VCaP (cell line): ENCODE measurements around the gene ATF3.

ENCODE experiments used
- H3K27ac ChIP-seq: fragments of 450-650 bp; 2 replicates; pipeline ENCODE4 v1.5.1; 2017
- CTCF ChIP-seq: fragments of 450-650 bp; conservative IDR thresholded peaks from 2 replicates; pipeline ENCODE4 v1.5.1; 2017; ENCODE audit warnings: mild to moderate bottlenecking, moderate library complexity

Gene ATF3

GRCh38 chr1:212608392-212608958 lies at the start of gene ATF3:
TSS of gene ATF3 (plus strand) at chr1:212608761. CDS start at chr1:212615022, 6,261 bp downstream.
- no peak for TF ChIP-seq CTCF

DNA sequence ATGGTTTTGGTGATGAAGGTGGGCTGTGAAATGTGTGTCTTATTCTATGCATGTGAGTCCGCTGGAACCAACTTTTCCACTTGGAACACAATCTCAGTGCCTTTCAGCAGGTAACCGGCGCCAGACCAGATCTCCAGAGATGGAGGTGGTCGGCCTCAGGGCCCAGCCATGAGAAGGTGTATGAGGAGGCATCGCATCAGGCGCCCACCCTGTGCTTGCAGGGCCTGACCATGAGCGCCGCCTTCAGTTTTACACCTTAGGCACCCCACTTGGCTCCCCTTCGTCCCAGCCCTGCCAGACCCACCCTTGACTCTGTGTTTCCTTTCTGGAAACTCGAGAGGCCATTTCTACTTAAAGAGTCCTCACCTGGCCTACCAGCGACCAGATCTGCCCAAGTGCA lies 48.6 kb upstream of the ATF3 start:
- no peak overlapping the region for H3K27ac ChIP-seq

More at GRCh38 chr1:212608392-212608958, at the start of gene ATF3:
- peak within 1 kb of the TSS; percentile 76 for H3K27ac ChIP-seq

GRCh38 chr1:212560933-212561460 lies 47.6 kb upstream of the ATF3 start:
- H3K27ac ChIP-seq = no peak overlapping the region
- TF ChIP-seq CTCF = no peak

More for the DNA sequence above, 48.6 kb upstream of the ATF3 start:
- no peak for TF ChIP-seq CTCF

DNA sequence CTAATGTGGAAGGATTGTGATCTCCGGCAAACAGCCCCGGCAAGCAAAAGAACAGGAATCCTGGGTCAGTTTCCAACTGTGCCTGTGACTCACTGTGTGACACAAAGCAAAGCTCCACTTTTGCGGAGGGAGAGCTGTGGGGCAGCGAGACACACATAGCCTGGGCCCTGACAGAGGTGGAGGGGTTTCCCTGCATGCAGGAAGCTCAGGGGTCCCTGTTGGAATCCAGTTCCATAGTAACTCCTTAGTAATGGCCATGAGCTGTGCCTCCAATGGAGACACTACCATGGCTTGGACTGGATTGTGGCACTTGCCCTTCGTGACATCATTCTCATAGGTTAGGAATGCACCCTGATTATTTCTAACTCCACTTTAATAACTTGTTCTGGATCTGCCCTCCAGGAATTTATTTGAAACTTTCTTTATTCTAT lies 47.0 kb upstream of the ATF3 start:
- H3K27ac ChIP-seq = no peak overlapping the region
- no peak for TF ChIP-seq CTCF

DNA sequence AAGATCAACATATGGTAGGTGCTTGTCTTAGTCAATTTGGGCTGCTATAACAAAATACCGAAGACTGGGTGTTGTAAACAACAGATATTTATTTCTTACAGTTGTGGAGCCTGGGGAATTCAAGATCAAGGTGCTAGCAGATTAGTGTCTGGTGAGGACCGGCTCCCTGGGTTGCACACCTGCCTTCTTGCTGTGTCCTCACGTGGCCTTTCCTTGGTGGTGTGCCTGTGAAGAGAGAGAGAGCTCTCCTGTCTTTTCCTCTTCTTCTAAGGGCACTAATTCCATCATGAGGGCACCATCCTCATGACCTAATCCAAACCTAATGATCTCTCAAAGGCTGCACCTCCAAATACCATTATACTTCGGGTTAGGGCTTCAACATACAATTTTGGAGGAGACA lies 45.8 kb upstream of the ATF3 start:
- H3K27ac ChIP-seq = no peak overlapping the region
- TF ChIP-seq CTCF = no peak

DNA sequence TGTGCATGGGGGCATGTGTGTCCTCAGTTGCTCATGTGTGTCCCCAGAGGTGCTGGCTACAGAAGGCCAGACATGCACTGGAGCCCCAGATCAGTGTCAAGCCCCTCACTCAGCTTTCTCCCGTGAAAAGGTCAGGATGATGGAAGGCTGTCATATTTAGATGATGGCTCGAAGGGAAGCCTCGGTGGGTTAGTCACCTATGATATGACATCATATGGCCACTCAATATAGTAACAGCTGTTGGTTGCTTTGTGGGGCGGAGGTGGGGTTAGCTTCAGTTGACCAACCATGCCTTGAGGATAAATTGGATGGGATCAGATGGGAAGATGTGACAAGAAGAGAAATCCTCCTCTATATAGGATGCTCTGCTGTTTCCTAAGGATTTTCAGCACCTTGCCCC lies 43.5 kb upstream of the ATF3 start:
- H3K27ac ChIP-seq = no peak overlapping the region
- no peak for TF ChIP-seq CTCF

DNA sequence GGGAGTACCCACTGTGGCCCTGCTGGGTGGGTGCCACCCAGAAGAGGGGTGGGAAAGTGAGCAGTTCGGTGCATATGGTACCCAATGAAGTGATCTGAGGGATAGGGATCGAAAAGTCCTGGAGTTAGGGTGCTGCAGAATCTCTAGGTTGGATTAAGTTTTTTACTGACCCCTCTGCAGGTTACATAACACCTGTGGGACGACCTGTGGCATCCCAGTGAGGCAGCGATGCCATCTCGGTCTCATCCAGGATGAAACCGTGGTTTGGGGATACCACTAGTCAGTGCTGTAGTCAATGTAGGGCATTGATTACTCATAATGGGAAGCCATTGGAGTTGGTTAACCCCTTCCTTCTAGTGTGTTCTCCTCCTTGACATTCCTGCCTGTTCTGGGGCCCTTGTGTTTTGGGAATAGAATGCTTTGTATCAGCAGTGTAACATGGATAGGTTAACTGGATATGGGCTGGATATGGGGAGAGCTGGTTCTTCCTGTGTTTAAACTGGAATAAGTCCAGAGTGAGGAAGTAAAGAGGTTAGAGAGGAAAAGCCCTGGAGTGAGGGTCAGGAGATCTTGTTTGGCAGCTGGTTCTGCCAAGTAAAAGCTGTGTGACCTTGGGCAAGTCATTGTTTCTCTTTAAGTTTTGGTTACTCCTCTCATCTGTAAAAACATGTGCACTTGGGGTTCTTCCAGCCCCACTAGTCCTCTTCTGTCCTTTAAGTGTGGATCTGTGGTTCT lies 42.8 kb upstream of the ATF3 start:
- H3K27ac ChIP-seq = no peak overlapping the region
- TF ChIP-seq CTCF = no peak
